Measurements from ENCODE around the gene CDC7.

CDC7 gene

GRCh38 chr1:91498498-91499245, 2.0 kb upstream of the CDC7 start:
- ATAC-seq = no peak
- no peak for TF ChIP-seq SNAI2 (CRISPR knock-in tag; IDR thresholded peaks at IDR 0.05)
- no peak for TF ChIP-seq POU6F1 (CRISPR knock-in tag; IDR thresholded peaks at IDR 0.05; ENCODE audit: borderline replicate concordance, low read depth)
- no peak for TF ChIP-seq BACH2 (CRISPR knock-in tag; IDR thresholded peaks at IDR 0.05; ENCODE audit: borderline replicate concordance)
- no peak for TF ChIP-seq OSR1 (CRISPR knock-in tag; IDR thresholded peaks at IDR 0.05)
- no peak for TF ChIP-seq TSHZ2 (CRISPR knock-in tag; IDR thresholded peaks at IDR 0.05)
- TF ChIP-seq ZFP3 (CRISPR knock-in tag; IDR thresholded peaks at IDR 0.05) = no peak
- TF ChIP-seq PPARA (CRISPR knock-in tag; IDR thresholded peaks at IDR 0.05; ENCODE audit: borderline replicate concordance) = no peak
- TF ChIP-seq GLIS3 (CRISPR knock-in tag; IDR thresholded peaks at IDR 0.05) = no peak
- TF ChIP-seq ZC3H10 (CRISPR knock-in tag; IDR thresholded peaks at IDR 0.05) = no peak
- no peak for TF ChIP-seq CSRNP3 (CRISPR knock-in tag; IDR thresholded peaks at IDR 0.05)
- TF ChIP-seq CREB5 (CRISPR knock-in tag; IDR thresholded peaks at IDR 0.05; ENCODE audit: low read depth) = no peak
- no peak for TF ChIP-seq ESRRG (CRISPR knock-in tag; IDR thresholded peaks at IDR 0.05)

- ATAC-seq = no peak
Measured at GRCh38 chr1:91499346-91499745, 1.3 kb upstream of the CDC7 start.

More at GRCh38 chr1:91499346-91499745, 1.3 kb upstream of the CDC7 start:
- TF ChIP-seq CSRNP3 (CRISPR knock-in tag; IDR thresholded peaks at IDR 0.05) (no peak), OSR1 (CRISPR knock-in tag; IDR thresholded peaks at IDR 0.05) (no peak), TSHZ2 (CRISPR knock-in tag; IDR thresholded peaks at IDR 0.05) (no peak), TCF4 (CRISPR knock-in tag; IDR thresholded peaks at IDR 0.05; ENCODE audit: borderline replicate concordance) (no peak), BACH2 (CRISPR knock-in tag; IDR thresholded peaks at IDR 0.05; ENCODE audit: borderline replicate concordance) (no peak), CSDC2 (CRISPR knock-in tag; IDR thresholded peaks at IDR 0.05) (no peak), ESRRG (CRISPR knock-in tag; IDR thresholded peaks at IDR 0.05) (no peak), CREB5 (CRISPR knock-in tag; IDR thresholded peaks at IDR 0.05; ENCODE audit: low read depth) (no peak), ZC3H10 (CRISPR knock-in tag; IDR thresholded peaks at IDR 0.05) (no peak), ZFP30 (CRISPR knock-in tag; IDR thresholded peaks at IDR 0.05) (no peak), GLIS3 (CRISPR knock-in tag; IDR thresholded peaks at IDR 0.05) (no peak)
